OCI-LY7 (cell line): Measurements from ENCODE around the gene KRT16. TPM values are rescaled to one million over a fixed set of nuclear protein-coding genes. Genes with fewer than 3 reads are reported as not detected.
"Not testable (repeated sequence)": the region's sequence is repeated elsewhere in the genome, so short reads cannot be mapped to it uniquely, and the experiment has no call there.

Source experiments
- BruUV-seq: library from RNA; stranded (reverse); fragments of 400-500 nt; replicated peaks from 2 replicates; lab custom pipeline; 2021; lab: Mats Ljungman, UMichigan
- CTCF ChIA-PET: fragments of 300-600 bp; sonication (Branson Sonifier 250); formaldehyde crosslinking; loops from one replicate; lab custom pipeline; 2022; ENCODE audit warnings: antibody characterized with exemption; ENCODE audit not compliant: unreplicated experiment; lab: Charles Lee
- POLR2A ChIA-PET: fragments of 300-600 bp; sonication (Branson Sonifier 250); formaldehyde crosslinking; loops from one replicate; lab custom pipeline; 2022; ENCODE audit warnings: antibody characterized with exemption; lab: Charles Lee
- DNase-seq: peaks from one replicate; pipeline ENCODE4 v3.0.0-alpha.2; 2015; ENCODE audit warnings: low spot score
- H2AFZ ChIP-seq: fragments of 200-600 bp; sonication (generic), shearing (Covaris generic); 2 replicates; pipeline ENCODE4 v1.6.1; 2014; ENCODE audit warnings: mild to moderate bottlenecking, antibody characterized with exemption, low read length, moderate library complexity
- H3K27ac ChIP-seq: fragments of 200-600 bp; sonication (generic); 2 replicates; pipeline ENCODE4 v1.5.1; 2014; ENCODE audit warnings: mixed run types, low read depth, mild to moderate bottlenecking, moderate library complexity, low read length, inconsistent platforms; ENCODE audit not compliant: poor library complexity, severe bottlenecking
- H3K36me3 ChIP-seq: fragments of 200-600 bp; sonication (generic); 2 replicates; pipeline ENCODE4 v1.6.1; 2014; ENCODE audit warnings: mild to moderate bottlenecking, antibody characterized with exemption, low read length, moderate library complexity, mixed read lengths; ENCODE audit not compliant: insufficient read depth
- H3K4me1 ChIP-seq: fragments of 200-600 bp; sonication (generic); 2 replicates; pipeline ENCODE4 v1.5.1; 2014; ENCODE audit warnings: mild to moderate bottlenecking, low read length; ENCODE audit not compliant: insufficient read depth, poor library complexity, severe bottlenecking
- H3K4me2 ChIP-seq: fragments of 200-600 bp; sonication (generic); 2 replicates; pipeline ENCODE4 v1.6.1; 2014; ENCODE audit warnings: mild to moderate bottlenecking, low read length
- H3K4me3 ChIP-seq: fragments of 200-600 bp; sonication (generic); 2 replicates; pipeline ENCODE4 v1.5.1; 2014; ENCODE audit warnings: mild to moderate bottlenecking, low read depth, low read length; ENCODE audit not compliant: poor library complexity, severe bottlenecking
- H3K79me2 ChIP-seq: fragments of 200-600 bp; sonication (generic); 2 replicates; pipeline ENCODE4 v1.6.1; 2016; ENCODE audit warnings: low read depth, mild to moderate bottlenecking, low read length, moderate library complexity, mixed read lengths; ENCODE audit not compliant: insufficient read depth
- H3K9me2 ChIP-seq: fragments of 200-600 bp; sonication (generic); 2 replicates; pipeline ENCODE4 v1.6.1; 2016; ENCODE audit warnings: mild to moderate bottlenecking, low read length, mixed read lengths; ENCODE audit not compliant: insufficient read depth
- H3K9me3 ChIP-seq: fragments of 200-600 bp; sonication (generic); 2 replicates; pipeline ENCODE4 v1.6.1; 2014; ENCODE audit warnings: mild to moderate bottlenecking, mixed run types, low read length, mixed read lengths
- H4K20me1 ChIP-seq: fragments of 200-600 bp; sonication (generic); 2 replicates; pipeline ENCODE4 v1.6.1; 2014; ENCODE audit warnings: mild to moderate bottlenecking, antibody characterized with exemption, low read length, moderate library complexity, mixed read lengths; ENCODE audit not compliant: insufficient read depth
- CTCF ChIP-seq: fragments of 200-600 bp; sonication (generic); conservative IDR thresholded peaks from 2 replicates; pipeline ENCODE4 v1.5.1; 2014; ENCODE audit warnings: mild to moderate bottlenecking, antibody characterized with exemption, low read length, moderate library complexity, mixed read lengths
- EZH2phosphoT487 ChIP-seq: fragments of 200-600 bp; sonication (generic); IDR thresholded peaks from 2 replicates; pipeline ENCODE4 v1.6.1; 2018; ENCODE audit warnings: low read depth, borderline replicate concordance, mild to moderate bottlenecking, mixed run types, antibody characterized with exemption, low read length, moderate library complexity, mixed read lengths
- intact Hi-C: fragments of 100-400 bp; cut with micrococcal nuclease; formaldehyde crosslinking; loops from one replicate; pipeline ENCODE4 v1.10.0; 2022; ENCODE audit not compliant: unreplicated experiment
- total RNA-seq, 2 experiments: library from RNA; depleted of rRNA in 1 of 2; stranded (reverse); fragments of >200 nt in 1 of 2; shearing (Covaris generic) in 1 of 2; gene quantifications; 2 replicates each; pipeline ENCODE4 v1.2.3, GENCODE V29; 2014 to 2022

The KRT16 gene
- total RNA-seq, 2 experiments from 2014 or later, result not detected

DNA sequence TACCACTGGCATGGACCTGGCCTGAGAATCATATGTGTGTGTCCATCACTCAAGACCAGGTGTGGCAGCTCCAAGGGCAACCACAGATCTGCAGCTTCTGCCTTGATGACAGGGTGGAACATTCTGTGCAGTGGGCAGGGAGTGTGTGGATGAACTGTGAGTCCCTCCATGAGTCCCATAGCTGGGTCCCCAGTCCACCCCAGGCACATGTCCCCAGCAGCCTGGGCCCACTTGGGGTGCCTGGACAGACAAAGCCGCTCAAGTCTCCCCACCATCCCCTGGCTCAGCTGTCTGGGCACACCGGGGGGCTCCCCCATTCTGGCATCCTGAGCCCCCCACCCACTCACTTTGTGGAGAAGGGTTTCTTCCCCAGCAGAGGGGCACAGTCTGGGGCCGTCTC lies 4.6 kb upstream of the KRT16 start:
- no peaks in the 10 kb centered on the region for H3K9me2 ChIP-seq
- H3K27ac ChIP-seq, result no peak overlapping the region
- H4K20me1 ChIP-seq, result no peaks in the 10 kb centered on the region
- no peak overlapping the region for H2AFZ ChIP-seq
- no peak for DNase-seq
- H3K9me3 ChIP-seq, result no peaks in the 10 kb centered on the region
- no TSS peak for BruUV-seq
- TF ChIP-seq CTCF, result no peak
- no peak for TF ChIP-seq EZH2phosphoT487
- ChIA-PET POLR2A (no interaction called here), CTCF (no interaction called here)
- H3K79me2 ChIP-seq, result no peaks in the 10 kb centered on the region
- H3K4me3 ChIP-seq, result no peak overlapping the region
- no peaks in the 10 kb centered on the region for H3K36me3 ChIP-seq
- intact Hi-C loops, result no loop called here
- no peak overlapping the region for H3K4me2 ChIP-seq
- H3K4me1 ChIP-seq, result no peaks in the 10 kb centered on the region

DNA sequence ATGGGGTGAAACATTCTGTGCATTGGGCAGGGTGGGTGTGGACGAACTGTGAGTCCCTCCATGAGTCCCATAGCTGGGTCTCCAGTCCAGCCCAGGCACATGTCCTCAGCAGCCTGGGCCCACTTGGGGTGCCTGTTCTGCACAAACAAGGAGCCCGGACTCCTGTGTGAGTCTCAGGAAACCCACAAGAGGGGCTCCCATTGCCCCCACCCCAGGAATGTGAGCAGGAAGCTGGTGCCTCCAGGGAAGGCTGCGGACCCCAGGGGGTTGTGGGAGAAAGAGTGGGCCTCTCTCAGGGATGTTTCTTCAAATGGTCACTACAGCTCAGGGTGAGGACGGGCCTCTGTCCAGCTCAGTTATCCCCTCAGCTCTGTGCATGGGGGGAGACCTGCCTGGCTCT lies 3.9 kb upstream of the KRT16 start:
- H4K20me1 ChIP-seq, BruUV-seq, H3K79me2 ChIP-seq, H3K27ac ChIP-seq, H3K4me3 ChIP-seq, DNase-seq, H3K9me3 ChIP-seq, H3K4me2 ChIP-seq, H3K4me1 ChIP-seq, POLR2A ChIA-PET, CTCF ChIA-PET, intact Hi-C loops, H2AFZ ChIP-seq, H3K36me3 ChIP-seq, H3K9me2 ChIP-seq: not testable (repeated sequence)

- Histone ChIP-seq H2AFZ (no peak overlapping the region), H3K9me2 (no peaks in the 10 kb centered on the region), H3K36me3 (no peaks in the 10 kb centered on the region), H4K20me1 (no peaks in the 10 kb centered on the region), H3K4me2 (no peak overlapping the region), H3K27ac (no peak overlapping the region), H3K4me3 (no peak overlapping the region), H3K4me1 (no peaks in the 10 kb centered on the region), H3K9me3 (no peaks in the 10 kb centered on the region), H3K79me2 (no peaks in the 10 kb centered on the region)
- BruUV-seq, result no TSS peak
- ChIA-PET CTCF (no interaction called here), POLR2A (no interaction called here)
- no peak for DNase-seq
- intact Hi-C loops, result no loop called here
- TF ChIP-seq EZH2phosphoT487 (no peak), CTCF (no peak)
Observed at GRCh38 chr17:41615454-41615853, 2.9 kb upstream of the KRT16 start.

DNA sequence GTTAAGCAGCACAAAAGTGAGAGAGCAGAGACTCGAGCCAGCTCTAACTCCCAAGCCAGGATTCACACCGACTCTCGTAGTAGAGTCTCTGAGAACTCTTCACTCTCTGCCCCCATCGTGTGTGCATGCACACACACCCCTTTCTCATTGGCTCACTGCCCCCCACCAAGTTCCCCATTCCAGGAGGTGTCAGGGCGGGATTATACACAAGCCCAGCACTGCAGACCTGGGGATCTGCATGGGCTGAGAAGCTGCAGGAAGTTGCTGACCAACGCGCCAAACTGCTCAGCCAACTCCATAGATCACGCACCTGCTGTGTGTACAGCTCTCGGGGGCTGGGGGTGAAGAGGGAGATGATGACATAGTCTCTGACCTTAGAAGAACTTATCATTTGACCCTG lies 2.2 kb upstream of the KRT16 start:
- H3K9me2 ChIP-seq, POLR2A ChIA-PET, H3K4me1 ChIP-seq, H3K36me3 ChIP-seq, H4K20me1 ChIP-seq, H3K27ac ChIP-seq, intact Hi-C loops, H3K79me2 ChIP-seq, BruUV-seq, H3K9me3 ChIP-seq, CTCF ChIA-PET, H2AFZ ChIP-seq, DNase-seq, H3K4me3 ChIP-seq, H3K4me2 ChIP-seq: not testable (repeated sequence)
